ENCODE data around the gene G6PC1. TPM values are rescaled to one million over a fixed set of nuclear protein-coding genes. Genes with fewer than 3 reads are reported as not detected.

The G6PC1 gene
- total RNA-seq, 1 experiment from 2014 or later = not detected

GRCh38 chr17:42906772-42907446 is 6.3 kb downstream of the G6PC1 start:
- Mint-ChIP-seq H3K27me3 (ENCODE audit: low read depth) (no peaks in the 10 kb centered on the region), H3K9me3 (no peaks in the 10 kb centered on the region)
- POLR2A ChIA-PET = no interaction called here

More at GRCh38 chr17:42906772-42907446, 6.3 kb downstream of the G6PC1 start:
- no peak for DNase-seq (ENCODE audit: low spot score)
- CTCF ChIA-PET = interaction anchor here (1.1 kb wide), 1 partner anchor 13 kb away, joined by 3 read pairs; no protein-coding TSS in a partner anchor
- Mint-ChIP-seq H3K4me1 (peaks cover 12% of the 10 kb centered on the region), H3K36me3 (no peaks in the 10 kb centered on the region), H3K4me3 (no peak overlapping the region), H3K27ac (no peak overlapping the region)
- no peak for TF ChIP-seq PRDM15 (CRISPR knock-in tag; IDR thresholded peaks at IDR 0.05)
- no peak for TF ChIP-seq IRF1 (CRISPR knock-in tag; IDR thresholded peaks at IDR 0.05)
- TF ChIP-seq MYBL2 (CRISPR knock-in tag; IDR thresholded peaks at IDR 0.05) = no peak
- no peak for TF ChIP-seq NFATC4 (CRISPR knock-in tag; IDR thresholded peaks at IDR 0.05)
- no peak for TF ChIP-seq SP1 (CRISPR knock-in tag; conservative IDR thresholded peaks at IDR 0.05)
- TF ChIP-seq TEAD4 (CRISPR knock-in tag; IDR thresholded peaks at IDR 0.05) = no peak
- no peak for TF ChIP-seq CDX4 (CRISPR knock-in tag; IDR thresholded peaks at IDR 0.05; ENCODE audit: borderline replicate concordance)
- no peak for TF ChIP-seq ATF6 (CRISPR knock-in tag; IDR thresholded peaks at IDR 0.05)
- TF ChIP-seq ZNF121 (CRISPR knock-in tag; IDR thresholded peaks at IDR 0.05) = no peak
- TF ChIP-seq USF1 (CRISPR knock-in tag; IDR thresholded peaks at IDR 0.05) = no peak
- TF ChIP-seq ZNF263 (CRISPR knock-in tag; IDR thresholded peaks at IDR 0.05; ENCODE audit: low read depth) = no peak
- no peak for ATAC-seq
